NCI-H1417 (cell line): Measurements from ENCODE around the gene LRMDA.
"Not testable (repeated sequence)": the region's sequence is repeated elsewhere in the genome, so short reads cannot be mapped to it uniquely, and the experiment has no call there.

ENCODE experiments used
- DNase-seq, 3 experiments: peaks; one replicate each; lab custom pipeline; 2025; lab: John Stamatoyannopoulos, UW

The LRMDA gene

DNA sequence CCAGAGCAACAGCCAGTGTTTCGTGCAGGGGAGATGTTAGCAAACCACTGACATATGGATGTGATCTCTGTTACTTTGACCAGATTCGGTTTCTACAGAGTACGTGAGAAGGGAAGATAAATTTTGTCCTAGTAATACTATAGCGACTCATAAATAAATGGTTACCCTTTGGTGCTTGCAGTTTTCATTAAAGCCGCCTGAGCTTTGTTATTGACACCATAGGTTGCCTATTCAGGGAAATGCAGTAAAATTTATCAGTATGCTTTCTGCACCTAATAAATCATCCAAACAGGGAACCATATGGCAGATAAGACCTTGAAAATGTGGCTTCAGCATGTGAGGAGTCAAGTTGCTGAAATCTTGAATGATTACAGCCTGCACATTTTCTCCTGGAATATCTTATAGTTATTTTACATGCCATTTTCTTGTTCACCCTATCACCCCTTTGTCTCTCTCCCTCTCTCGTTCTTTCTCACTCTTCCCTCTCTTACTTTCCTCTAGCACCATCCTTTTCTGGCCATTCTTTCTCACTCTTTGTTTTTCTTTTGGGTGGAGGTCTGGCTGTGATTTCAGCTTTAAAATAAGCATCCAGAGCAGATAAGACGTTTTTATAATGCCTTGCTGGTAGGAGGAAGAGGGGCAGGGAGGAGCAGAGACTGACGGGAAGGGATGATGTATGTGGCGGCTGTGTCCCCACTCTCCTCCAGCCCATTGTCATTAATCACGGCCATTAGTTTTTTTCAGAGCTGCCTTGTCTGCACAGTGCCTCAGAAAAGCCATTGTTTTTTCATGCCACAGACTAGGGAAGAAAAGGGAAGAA is 182.5 kb downstream of the LRMDA start:
- peak in 1 of 3 experiments; percentile 39 for DNase-seq

DNA sequence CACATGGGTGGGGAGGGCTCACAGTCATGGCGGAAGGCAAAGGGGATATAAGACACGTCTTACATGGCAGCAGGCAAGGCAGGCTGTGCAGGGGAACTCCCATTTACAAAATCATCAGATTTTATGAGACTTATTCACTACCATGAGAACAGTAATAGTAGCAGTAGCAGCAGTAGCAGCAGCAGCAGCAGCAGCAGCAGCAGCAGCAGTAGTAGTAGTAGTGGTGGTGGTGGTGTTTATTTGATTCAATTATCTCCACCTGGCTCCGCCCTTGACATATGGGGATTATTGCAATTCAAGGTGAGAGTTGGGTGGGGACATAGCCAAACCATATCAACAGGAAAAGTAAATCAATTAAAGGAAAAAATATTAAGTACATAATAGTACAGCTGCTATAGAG is 184.7 kb downstream of the LRMDA start:
- DNase-seq = no peak

DNA sequence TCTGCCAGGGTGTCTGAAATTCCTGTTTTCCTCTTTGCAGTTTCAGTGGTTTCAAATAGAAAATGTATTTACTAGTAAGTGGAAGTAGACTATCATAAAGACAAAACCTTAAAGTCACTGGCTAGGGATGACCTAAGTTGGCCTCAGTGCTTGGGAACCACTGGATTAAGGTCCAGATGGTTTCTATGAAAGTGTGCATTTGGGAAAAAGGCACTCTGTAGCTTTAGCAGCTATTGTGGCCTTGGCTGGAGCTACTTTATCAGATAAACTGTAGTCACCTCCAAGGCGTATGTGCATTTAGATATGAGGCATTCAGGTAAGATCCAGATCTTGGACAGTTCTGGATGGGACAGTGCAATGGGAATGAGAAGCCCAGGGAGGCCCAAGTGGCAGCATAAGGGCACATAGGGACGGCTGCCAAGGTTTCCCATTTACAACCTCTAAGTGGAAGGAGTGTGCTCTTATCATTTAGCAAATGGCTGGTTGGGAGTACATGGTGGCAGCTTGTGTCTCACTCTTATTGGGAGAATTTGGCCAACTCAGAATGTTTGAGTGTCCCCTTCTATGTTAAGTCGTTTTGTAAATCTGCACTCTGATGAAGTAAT is 185.6 kb downstream of the LRMDA start:
- no peak for DNase-seq

DNA sequence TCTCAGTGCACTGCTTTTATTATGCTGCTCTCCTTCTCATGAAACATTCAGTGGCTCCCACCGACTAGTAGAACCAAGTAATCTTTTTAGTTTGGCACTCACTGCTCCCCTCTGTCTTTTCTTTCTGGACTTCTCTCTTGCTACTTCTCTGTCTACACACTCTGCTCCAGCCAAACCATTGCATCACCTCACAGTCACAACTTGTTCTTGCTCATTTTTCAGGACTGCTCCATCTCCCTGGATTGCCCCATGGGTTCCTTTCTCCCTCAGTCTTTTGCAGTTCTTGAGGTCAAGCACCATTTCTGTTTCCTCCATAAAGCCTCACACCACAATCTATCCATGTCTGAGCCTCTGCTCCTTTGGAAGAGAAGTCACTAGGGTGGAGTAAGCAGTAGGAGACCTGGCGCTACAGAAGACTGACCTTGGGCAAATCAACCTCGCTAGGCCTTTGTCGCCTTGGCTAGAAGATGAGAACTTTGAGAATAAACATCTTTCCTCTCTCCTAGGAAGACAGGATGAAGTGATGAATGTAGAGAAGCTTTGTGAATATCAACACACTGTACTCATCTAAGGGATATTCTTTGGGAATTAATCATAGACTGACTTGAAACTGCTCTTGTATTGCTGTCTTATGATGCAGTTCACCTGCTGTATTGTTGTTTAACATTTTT is 186.2 kb downstream of the LRMDA start:
- no peak for DNase-seq

DNA sequence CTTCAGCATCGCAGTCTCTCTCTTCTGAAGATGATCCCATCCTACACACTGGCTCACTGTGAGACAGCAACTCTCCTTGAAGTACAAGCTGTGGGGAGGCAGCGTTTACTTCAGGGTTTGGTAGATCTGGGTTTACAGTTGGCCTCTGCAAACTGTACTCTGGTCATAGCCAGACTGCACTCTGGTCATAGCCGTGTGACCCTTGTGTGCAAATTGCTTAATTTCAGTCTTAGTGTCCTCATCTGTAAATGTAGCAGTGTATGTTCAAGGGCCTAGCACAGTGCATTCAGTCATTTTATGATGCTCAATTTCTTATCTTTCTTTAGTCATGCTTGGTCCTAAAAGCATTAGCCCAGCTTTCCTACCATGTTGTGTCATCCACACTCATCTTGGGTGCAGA is 188.2 kb downstream of the LRMDA start:
- no peak for DNase-seq

DNA sequence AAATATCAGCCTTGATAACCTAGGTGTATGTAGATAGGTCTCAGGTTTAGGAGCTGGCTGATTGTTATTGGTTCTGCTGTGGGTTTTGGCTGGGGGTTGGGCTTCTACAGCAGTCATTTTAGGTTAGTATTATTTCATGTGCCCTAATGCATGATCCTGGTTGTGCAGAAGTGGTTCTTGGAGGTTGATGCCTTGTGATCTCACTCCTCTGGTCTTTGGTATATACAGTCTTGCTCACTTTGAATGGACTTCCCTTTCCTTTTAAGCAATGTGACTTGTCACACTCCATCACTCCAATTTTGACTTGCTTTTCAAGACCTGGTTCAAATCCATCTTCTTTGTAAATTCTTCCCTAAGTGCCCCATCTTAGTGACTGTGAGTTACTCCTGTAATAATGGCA is 188.9 kb downstream of the LRMDA start:
- DNase-seq = no peak

DNA sequence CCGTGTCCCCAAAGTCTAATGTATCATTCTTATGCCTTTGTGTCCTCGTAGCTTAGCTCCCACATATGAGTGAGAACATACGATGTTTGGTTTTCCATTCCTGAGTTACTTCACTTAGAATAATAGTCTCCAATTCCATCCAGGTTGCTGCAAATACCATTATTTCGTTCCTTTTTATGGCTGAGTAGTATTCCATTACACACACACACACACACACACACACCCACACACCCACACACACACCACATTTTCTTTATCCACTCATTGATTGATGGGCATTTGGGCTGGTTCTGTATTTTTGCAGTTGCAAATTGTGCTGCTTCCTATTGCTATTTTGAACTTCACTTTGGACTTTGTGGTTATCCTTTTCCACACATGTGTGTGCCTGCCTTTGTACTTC is 189.6 kb downstream of the LRMDA start:
- not testable (repeated sequence) for DNase-seq

DNA sequence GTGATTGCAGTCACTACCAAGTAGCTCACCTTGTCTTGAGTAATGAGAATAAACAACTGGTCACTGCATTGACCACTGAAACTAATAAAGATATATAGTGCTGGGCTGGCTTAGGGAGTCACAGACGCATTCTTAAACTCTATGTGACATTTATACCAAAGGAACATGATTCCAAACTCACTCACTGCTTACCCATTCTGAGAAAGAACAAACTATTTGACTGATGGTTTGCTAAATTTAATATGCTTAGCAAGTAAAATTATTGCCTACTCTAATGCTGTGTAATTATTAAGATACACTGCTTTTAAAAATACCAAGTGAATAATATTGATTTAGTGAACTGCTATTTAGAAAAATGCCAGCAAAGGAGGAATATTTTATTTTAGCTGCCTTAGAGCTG is 191.1 kb downstream of the LRMDA start:
- DNase-seq = no peak

DNA sequence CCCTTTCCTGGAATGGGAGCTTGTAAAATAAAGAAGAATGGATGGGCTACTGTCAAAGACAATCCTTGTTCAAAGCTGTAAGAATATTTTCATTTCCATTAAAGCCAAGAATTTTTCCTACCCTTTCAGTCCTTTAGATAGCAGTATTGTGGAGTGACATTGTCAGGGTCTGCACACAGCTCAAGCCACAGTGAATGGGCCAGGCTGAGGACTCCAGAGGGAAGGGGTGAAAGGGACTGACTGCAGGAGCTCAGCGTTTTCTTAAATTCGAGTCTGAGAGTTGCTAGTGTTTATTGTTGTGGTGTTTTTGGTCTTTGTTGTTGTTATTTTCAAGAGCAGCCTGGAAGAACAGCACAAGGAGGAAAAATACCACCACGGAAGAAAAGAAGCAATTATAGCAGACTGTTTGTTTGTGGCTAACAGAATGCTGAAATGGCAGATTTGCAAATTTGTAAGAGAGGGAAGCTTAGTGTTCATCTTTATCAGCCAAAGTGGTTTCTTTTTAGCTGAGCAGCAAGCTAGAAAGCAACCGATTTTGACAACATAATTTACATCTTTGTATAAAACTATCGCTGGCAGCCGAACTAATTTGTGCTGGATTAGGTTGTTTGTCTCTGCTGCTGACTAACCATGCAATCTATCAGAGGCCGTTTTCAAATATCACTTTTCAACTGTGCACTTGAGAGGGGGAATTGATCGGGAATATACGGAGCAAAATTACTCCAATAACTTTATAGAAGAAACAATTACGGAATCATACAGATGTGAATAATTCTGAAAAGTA is 192.1 kb downstream of the LRMDA start:
- peak in 2 of 3 experiments; percentile 30 to 48 for DNase-seq

DNA sequence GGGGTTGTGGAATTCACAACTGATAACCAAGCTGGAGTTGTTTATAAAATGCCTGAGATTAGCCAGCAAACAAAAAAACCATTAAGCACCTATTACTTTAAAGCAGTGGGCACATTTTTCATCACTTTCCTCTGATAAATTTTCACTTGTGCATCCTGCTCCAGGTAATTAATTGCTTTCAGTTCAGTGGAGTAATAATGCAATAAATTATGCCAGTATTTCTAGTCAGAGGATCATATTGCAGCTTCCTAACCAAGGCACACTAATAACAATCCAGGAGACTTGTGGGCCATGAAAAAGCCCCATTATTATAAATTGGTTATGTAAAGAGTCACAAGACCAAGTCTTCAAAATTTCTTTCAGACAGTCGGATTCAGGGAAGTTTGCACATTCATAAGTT is 193.2 kb downstream of the LRMDA start:
- peak in 2 of 3 experiments; percentile 1 to 30 for DNase-seq

DNA sequence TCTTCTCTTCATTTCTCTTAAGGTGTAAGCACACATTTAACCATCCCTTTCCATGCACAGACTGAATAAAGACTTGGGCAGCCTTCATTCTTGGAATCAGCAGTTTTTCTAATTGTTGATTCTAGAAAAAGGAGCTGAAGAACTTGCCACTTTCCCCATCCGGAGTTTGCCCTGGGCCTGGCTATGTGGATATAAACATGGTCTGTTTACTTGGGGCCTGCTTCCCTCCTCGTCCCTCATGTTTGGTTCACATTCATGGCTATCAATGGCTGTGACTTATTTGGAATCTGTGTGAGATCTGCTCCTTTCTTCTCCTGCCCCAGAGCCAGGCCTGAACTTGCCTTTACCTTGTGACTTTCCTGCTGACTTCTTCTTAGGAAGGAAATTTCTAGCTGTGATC is 199.3 kb downstream of the LRMDA start:
- DNase-seq = no peak

DNA sequence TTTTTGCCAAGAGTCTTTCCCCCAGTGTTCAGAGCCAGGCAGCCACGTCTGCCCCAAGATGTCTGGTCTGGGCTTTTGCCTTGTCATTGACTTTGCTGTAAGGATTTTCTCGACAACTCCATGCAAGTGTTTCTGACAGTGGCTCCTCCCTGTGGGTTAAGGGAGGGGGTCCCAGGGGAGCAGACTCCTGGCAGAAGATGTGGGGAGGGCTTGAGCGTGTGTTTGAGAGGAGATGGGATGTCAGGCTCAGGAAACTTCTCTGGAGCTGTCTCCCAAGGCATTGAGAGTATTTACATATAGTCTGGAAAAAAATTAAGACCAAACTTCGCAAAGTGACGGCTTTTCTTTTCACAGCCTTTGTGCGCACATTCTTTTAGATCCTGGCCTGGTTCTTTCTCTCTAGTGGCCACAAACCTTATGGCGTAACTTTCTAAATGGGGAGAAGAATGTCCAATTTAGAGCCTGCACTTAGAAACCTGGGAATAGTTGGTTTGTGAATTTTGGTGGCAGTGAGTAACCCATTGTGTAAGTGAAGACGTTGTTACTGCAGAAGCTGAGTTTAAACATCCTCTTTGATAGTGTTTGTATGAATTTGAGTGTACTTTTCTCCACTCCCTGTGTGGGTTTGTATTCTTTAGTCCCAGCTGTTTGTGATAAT is 201.5 kb downstream of the LRMDA start:
- peak in 1 of 3 experiments; percentile 1 for DNase-seq

DNA sequence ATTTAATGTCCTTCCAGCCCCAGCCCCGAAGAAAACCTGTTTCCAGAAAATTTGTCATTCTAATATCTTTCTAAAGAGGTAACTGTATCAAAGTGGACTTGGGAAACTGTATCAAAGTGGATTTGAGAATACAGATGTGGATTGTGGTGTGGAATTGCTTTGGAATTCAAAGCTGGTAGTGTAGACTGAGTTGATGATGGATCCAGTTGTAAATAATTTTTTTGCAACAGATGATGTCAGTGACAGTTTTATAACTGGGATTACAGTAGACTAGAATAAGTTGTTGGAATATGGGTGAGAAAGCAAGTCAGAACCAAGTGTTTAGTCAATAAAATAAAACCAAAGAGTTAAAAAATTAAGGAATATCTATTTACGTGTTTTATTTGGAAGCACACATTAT is 202.1 kb downstream of the LRMDA start:
- DNase-seq = no peak

DNA sequence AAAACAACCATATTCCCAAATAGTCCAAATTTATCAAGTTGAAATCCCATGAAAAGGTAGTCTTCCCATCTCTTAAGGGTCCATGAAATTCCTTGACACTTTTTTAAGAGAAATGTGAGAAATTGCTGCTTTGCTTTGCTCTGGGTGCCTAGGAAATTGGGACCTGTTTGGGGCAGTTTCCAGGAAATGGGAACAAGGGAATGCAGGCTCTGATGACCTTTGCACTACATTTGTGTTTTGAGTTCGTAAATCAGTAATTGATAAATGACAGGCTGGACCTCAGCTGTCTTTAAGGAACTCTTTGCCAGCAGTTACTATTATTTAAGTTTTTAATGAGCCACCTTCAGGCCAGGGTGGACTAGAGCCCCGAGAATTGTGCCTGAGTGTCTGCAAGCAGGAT is 203.5 kb downstream of the LRMDA start:
- DNase-seq = no peak

DNA sequence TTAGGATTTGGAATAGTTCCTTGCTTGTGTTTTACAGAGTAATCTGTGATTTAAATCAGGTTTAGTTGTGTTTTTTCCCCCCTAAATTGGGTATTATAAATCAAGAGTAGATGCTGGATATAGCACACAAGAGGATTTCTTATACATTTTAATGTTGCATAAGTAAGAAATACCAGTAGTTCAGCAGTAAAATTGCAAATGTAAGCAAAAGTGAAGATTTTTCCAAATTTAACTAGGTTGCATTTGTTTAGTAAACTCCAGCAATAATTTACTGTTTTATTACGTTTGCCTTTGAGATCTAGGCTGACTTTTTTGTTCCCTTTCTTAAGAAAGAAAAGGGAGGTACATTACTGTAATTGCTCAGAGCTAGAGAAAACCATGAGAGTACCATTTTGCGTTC is 207.3 kb downstream of the LRMDA start:
- DNase-seq = no peak

DNA sequence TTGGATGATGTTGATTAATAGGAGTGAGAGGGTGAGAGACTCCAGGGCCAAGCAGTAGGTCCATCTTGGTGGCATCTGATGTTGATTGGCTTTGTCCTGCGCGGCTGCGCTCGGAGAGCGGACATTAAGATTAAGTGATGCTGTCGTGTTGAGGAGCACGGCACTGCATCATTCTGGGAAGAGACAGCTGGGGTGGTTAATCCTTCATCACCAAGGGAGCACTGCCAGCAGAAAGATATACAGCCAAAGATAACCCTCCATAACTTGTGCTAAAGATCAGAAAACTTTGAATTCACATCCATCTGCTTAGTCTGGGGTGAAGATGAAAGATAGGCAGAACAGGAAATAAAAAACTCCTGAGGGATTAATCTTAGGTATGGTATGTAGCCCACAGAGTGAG is 208.3 kb downstream of the LRMDA start:
- DNase-seq = no peak

DNA sequence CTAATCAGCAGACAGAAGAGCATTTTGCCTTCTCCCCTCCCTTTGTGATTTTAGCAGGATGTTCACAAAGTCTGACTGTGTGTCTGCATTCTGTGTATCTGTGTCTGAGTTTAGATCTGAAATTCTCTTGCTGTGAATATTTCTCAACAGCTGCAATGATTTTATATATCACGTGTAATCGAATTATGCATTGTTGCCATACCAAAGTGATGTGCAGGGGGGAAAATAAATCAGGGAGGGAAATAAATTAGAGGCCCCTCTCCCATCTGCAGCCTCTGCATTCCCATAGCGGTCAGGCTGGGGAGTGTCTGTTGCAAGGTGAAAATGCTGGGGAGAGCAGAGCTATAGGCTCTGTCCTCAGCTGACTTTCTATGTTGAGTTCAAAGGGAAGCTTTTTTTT is 209.0 kb downstream of the LRMDA start:
- DNase-seq = no peak

DNA sequence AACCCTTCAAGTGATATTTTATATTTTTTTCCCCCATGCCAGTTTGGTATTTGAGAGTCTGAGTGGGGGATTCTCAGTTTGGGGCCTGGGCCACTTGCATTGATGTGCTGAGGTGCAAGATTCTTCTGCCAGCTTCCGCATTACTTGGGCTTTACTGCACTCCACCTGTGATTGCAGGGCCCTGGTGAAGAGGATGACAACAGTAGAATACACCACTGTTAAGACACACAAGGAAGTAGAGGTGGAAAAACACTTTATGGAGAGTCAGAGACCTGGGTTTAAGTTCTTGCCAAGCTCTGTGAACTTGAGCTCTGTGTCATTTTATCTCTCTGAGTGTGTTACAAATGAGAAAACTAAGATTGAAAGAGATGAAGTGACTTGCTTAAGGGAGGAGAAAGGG is 209.4 kb downstream of the LRMDA start:
- DNase-seq = no peak

DNA sequence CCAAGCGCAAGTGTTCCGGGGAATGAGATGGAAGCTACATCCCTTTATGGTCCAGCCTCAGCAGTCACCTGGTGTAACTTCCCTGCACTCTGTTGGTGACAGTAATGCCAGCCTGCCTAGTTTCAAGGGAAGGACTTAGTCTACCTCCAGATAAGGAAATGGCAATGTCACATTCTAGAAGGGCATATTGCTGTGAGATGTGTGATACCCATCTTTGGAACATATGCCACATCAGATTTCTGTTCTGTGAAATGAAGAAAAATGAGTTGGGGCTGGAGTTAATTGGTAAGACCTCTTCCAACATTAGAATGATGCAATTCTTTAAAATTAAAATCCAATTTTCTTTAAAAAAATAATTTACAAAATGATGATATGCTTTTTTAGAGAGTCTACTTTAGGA is 212.0 kb downstream of the LRMDA start:
- no peak for DNase-seq

DNA sequence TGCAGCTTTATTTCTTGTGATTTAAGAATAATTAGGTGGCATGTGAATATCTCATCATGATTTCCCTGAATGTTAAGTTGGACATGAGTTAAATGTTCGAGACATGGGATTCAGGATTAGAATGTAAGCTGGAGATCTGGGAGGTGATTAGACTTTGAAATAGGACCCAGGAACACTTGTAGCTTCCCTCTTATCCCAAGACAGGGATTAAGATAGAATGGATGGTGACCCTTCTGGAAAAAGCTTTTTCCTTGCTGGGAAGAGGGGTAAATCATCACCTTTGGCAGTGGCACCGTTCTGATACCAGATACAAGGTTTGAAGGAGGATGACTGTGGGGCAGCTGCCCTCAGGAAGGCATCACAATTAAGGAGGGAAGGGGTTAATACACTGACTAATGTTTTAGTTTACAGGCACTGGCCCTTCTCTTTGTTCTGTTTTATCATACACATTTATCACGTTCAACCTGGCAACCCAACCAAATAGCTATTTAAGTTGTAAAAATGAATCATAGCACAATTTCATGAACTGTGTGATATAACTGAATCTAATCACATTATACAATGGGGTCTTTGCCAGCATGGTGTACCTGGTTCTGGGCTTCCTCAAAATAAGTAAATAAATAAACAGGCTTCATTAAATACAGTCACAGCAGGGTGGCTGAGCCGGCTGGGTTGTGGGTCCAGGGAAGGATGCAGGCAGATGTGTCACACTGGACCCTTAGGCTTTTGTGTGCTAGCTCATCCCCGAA is 212.7 kb downstream of the LRMDA start:
- no peak for DNase-seq

DNA sequence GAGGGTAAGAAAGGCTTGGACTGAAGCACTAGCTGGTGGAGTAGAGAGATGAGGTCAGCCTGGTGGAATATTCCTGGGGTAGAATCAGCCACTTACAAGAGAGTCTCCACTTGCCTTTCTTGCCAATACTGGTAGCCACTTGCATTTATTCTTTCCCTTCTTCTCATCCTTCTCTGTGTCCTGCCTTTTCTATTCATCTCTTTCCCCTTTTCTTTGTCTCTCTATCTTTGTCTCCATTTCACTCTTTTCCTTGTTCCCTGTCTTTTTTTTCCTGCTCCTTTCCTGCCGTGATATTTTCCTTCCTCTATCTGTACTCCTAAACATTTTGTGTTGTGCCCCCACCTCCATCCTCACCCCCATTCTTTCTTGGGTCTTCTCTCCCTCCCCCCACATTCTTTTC is 214.3 kb downstream of the LRMDA start:
- no peak for DNase-seq
